AG04450 (cell line): Measurements from ENCODE around the gene DHRS11. TPM values are rescaled to one million over a fixed set of nuclear protein-coding genes. Genes with fewer than 3 reads are reported as not detected.

Source experiments
- CTCF ChIA-PET: fragments of 300-600, 350-600 bp; formaldehyde crosslinking; extraction: SDS; loops from one replicate; lab custom pipeline; 2022; ENCODE audit warnings: antibody characterized with exemption, inconsistent platforms; lab: Charles Lee
- POLR2A ChIA-PET: fragments of 350-600 bp; formaldehyde crosslinking; extraction: SDS; loops from one replicate; lab custom pipeline; 2021; ENCODE audit warnings: antibody characterized with exemption, inconsistent platforms; lab: Yijun Ruan, JAX
- DNase-seq: peaks from one replicate; pipeline ENCODE4 v3.0.0-alpha.2; 2011; ENCODE audit warnings: low read depth, low spot score
- H3K27ac ChIP-seq: one replicate; pipeline ENCODE4 v1.5.1; 2012; ENCODE audit warnings: low read depth, low read length, control low read depth
- H3K27me3 ChIP-seq: one replicate; pipeline ENCODE4 v1.6.0; 2012; ENCODE audit warnings: low read length; ENCODE audit not compliant: control insufficient read depth, insufficient read depth
- H3K4me3 ChIP-seq: 2 replicates; pipeline ENCODE4 v1.5.1; 2011; ENCODE audit warnings: mild to moderate bottlenecking, low read depth, low read length, control low read depth
- H3K9me3 ChIP-seq: 2 replicates; pipeline ENCODE4 v1.5.1; 2012; ENCODE audit warnings: low read length; ENCODE audit not compliant: control insufficient read depth, insufficient read depth
- CTCF ChIP-seq: IDR thresholded peaks from 2 replicates; pipeline ENCODE4 v1.5.1; 2011; ENCODE audit warnings: low read depth, low read length, control low read depth, inconsistent platforms
- polyA plus RNA-seq: library from polyadenylated mRNA; depleted of rRNA; stranded (reverse); fragments of >200 nt; gene quantifications from 2 replicates; pipeline ENCODE4 v1.2.3, GENCODE V29; 2011

Gene DHRS11
- polyA plus RNA-seq, 1 experiment = 4.9 TPM

DNA sequence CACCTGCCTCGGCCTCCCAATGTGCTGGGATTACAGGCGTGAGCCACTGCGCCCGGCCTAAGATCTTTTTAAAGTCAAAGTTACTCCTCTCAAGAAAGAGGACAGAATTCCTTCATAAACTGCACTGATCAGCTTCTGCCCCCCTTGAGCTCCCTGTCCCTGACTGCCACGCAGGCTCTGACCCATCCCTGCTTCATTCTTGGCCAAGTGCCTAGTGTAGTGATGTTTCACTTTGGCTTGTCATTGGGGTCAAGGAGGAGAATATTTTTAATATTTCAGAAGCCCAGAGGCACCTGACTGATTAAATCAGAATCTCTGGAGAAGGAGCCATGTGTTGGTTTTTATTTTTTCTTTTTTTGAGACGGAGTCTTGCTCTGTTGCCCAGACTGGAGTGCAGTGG, 18.8 kb downstream of the DHRS11 start:
- ChIA-PET CTCF (interaction anchor here (0.6 to 2.6 kb wide), 4 partner anchors 8 to 962 kb away, joined by 4 to 18 read pairs (median 5); partner anchors contain the start of gene MRM1), POLR2A (interaction anchor here (0.6 kb wide), 1 partner anchor 541 kb away, joined by 3 read pairs; no protein-coding TSS in a partner anchor)
- Histone ChIP-seq H3K27ac (no peak overlapping the region), H3K27me3 (no peaks in the 10 kb centered on the region), H3K9me3 (no peaks in the 10 kb centered on the region), H3K4me3 (no peak overlapping the region)
- no peak for DNase-seq
- TF ChIP-seq CTCF = no peak

DNA sequence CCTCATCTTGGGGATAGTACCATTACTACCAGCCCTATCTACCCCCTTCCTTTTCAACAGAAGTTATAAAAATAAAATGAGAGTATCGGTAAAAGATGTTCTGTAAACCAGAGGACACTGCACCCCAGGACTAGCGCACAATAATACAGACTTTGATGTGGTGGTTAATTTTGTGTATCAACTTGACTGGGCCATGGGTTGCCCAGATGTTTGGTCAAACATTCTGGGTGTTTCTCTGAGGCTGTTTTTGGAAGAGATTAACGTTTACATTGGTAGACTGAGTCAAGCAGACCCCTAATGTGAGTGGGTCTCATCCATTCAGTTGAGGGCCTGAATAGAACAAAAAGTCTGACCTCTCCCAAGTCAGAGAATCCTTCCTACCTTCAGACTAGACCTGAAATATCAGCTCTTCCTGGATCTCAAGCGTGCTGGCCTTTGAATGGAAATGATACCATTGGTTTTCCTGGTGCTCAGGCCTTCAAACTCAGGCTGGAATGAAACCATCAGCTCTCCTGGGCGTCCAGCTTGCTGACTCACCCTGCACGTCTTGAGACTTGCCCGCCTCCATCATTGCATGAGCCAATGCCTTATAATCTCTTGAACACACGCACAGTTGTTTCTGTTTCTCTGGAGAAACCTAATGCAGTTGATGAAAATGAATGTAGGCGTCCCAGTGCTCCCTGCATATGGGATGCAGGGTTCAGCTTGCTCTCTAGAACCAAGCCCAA, 19.8 kb downstream of the DHRS11 start:
- POLR2A ChIA-PET = no interaction called here
- Histone ChIP-seq H3K27ac (peak overlapping the region; percentile 21), H3K27me3 (peaks cover 3% of the 10 kb centered on the region), H3K4me3 (no peak overlapping the region), H3K9me3 (no peaks in the 10 kb centered on the region)
- peak; percentile 37 for DNase-seq
- no peak for TF ChIP-seq CTCF
- CTCF ChIA-PET = interaction anchor here (0.9 to 2.6 kb wide), 3 partner anchors 9 to 435 kb away, joined by 3 to 18 read pairs (median 3); partner anchors contain the start of gene MRM1

- POLR2A ChIA-PET = no interaction called here
- TF ChIP-seq CTCF = no peak
- H3K4me3 ChIP-seq = no peak overlapping the region
- no peak for DNase-seq
- H3K27ac ChIP-seq = no peak overlapping the region
- CTCF ChIA-PET = interaction anchor here (0.7 to 1.2 kb wide), 2 partner anchors 10 to 14 kb away, joined by 3 read pairs; no protein-coding TSS in a partner anchor
- peaks cover 3% of the 10 kb centered on the region for H3K27me3 ChIP-seq
- no peaks in the 10 kb centered on the region for H3K9me3 ChIP-seq
These were observed 20.6 kb downstream of the DHRS11 start for GRCh38 chr17:36612323-36612722.

DNA sequence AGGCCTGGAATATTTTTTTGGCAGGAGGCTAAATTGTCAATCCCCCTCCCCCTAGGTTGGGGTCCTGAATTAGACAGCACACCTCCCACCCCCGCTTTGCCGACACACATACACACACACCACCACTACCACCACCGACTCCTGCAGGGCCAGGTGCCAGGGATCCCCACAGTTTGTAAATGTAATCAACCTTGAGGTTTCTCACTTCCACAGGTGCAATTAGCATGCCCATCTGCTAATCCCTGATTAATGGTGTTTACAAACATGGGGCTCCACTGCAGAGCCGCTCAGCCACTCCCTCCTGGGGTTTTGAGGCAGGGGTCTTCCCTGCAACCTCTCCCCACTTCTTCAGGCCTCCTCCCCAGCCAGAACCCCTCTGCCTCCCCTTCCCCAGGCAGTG, 21.5 kb downstream of the DHRS11 start:
- CTCF ChIA-PET = interaction anchor here (1.2 to 2.0 kb wide), 2 partner anchors 10 to 13 kb away, joined by 3 to 9 read pairs; no protein-coding TSS in a partner anchor
- no peaks in the 10 kb centered on the region for H3K9me3 ChIP-seq
- POLR2A ChIA-PET = interaction anchor here (0.6 kb wide), 1 partner anchor 57 kb away, joined by 3 read pairs; no protein-coding TSS in a partner anchor
- peaks cover 3% of the 10 kb centered on the region for H3K27me3 ChIP-seq
- no peak for DNase-seq
- no peak overlapping the region for H3K4me3 ChIP-seq
- no peak for TF ChIP-seq CTCF
- no peak overlapping the region for H3K27ac ChIP-seq

DNA sequence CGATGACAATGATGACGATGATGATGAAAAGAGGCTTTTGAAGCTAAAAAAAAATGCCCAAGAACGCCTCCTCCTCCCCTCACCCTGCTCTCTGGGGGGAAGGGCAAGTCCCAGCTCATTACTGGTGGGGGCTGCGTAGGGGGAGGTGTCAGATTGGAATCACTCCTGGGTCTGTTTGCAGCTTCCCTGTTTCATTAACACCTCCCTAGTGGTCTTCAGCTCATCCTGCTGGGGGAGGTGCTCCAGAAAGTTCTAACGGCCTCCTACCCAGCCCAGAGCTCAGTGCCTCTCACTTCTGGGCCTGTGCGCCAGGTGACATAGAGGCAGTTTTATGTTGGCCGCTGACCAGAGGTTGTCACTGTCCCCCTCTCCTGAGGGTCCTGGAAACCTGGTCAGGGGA, 22.4 kb downstream of the DHRS11 start:
- CTCF ChIA-PET = interaction anchor here (0.6 to 2.0 kb wide), 3 partner anchors 11 to 470 kb away, joined by 3 to 9 read pairs (median 8); no protein-coding TSS in a partner anchor
- Histone ChIP-seq H3K9me3 (no peaks in the 10 kb centered on the region), H3K27ac (no peak overlapping the region), H3K4me3 (no peak overlapping the region), H3K27me3 (peaks cover 3% of the 10 kb centered on the region)
- no peak for TF ChIP-seq CTCF
- POLR2A ChIA-PET = no interaction called here
- DNase-seq = no peak
